Measurements from ENCODE around the gene SLC16A3.
"Not testable (repeated sequence)": the region's sequence is repeated elsewhere in the genome, so short reads cannot be mapped to it uniquely, and the experiment has no call there.

SLC16A3 gene

DNA sequence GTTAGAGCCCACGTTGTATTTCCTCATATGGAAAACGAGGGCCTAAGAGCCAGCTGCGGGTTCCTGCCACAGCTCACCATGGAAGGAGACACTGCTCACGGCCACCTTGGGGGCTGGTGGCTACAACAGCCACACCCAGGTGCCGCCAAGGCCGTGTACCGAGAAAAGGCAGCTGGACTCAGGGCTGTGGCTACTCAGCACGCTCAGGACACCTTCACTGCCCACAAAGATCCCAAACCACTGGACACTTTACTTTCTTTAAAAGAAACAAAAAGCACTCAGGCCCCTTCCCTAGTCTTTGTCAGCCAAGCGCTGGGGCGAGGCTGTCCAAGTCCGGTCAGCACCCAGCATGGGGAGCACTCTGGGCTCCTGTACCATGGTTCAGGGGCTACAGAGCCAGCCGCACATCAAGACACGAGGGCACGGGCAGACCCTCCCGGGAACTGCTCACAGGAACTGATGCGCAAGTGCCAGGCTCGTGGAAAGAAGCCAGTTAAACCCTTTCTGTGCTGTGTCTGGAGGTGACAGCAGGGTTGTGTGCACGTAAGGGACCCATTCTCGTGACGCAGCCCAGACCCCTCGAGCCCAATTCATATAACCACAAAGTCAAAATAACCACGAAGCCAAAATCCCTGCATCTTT, 18.5 kb downstream of the SLC16A3 start:
- DNase-seq (ENCODE audit: low read depth): no peak

DNA sequence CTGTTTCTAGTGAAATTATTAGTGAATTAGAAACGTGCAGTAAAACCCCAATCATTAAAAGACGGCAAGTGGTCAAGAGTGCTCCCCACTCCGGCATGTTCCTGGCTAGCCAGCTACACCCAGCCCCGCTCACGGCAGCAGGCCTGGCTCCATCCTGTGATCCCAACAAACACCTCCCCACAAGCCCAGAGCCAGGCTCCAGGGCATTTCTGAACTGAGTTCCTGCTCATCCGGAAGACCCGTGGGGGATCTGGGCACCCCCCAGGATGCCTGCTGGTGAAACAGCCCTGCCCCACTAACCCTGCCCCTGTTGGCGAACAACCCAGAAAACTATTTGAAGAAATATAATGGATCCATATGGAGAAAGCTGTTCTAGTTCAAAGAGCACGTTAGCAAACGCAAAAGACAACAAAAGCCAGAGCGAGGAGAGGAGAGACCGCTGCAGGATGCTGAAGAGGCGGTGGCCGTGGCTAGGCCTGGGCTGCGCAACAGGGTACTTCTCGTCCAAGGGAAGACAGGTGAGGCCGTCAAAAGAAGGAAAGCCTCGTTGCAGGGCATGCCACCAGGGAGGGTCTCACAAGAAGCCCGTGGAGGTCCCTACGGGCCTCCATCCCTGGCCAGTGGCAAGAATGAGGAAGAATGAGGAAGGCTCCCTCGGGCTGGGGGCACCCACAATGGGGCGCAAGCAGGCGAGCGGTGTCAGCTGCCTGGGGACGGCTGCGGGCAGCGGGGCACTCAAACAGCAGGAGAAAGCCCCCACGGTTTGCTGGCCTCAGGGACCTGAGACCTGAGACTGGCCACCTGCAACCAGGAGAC, 19.2 kb downstream of the SLC16A3 start:
- peak; percentile 25 for DNase-seq (ENCODE audit: low read depth)

DNA sequence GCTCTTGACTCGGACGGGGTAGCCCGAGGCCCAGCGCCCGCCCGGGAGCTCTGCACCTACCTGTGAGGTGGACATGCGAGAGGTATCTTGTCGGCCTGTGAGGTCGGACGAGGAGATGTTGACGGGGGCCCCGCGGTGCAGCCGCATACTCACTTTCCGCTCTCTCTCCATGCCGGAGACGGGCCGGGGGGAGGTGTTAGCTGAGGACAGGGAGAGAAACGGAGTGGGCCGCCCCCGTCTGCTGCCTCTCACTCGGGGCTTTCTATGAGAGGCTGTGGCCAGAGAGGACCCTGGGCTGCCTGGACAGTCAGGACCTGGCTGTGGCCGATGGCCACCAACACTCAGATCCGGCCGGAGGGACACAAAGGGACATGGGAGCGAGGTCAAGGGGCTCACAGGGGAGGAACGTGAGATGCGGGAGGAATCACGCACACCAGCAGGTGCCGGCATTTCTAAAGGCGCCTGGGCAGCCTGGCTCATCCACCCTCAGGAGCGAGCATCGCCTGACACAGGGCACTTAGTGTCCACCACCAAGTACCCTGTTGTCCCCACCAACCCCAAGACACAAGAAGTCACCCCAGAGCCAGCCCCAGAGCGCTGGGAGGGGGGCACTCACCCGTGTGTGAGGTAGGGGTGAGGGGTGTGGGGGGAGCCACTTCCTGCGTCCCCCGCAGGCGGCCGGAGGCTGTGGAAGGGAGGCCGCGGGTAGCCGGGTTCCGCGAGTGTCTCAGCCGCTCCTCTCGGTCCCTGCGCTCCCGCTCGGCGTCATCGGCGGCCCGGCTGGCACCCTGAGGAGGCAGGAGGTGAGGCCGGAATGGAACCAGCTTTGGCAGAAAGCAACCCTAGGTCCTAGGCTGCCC, 20.2 kb downstream of the SLC16A3 start:
- DNase-seq (ENCODE audit: low read depth): peak; percentile 11

DNA sequence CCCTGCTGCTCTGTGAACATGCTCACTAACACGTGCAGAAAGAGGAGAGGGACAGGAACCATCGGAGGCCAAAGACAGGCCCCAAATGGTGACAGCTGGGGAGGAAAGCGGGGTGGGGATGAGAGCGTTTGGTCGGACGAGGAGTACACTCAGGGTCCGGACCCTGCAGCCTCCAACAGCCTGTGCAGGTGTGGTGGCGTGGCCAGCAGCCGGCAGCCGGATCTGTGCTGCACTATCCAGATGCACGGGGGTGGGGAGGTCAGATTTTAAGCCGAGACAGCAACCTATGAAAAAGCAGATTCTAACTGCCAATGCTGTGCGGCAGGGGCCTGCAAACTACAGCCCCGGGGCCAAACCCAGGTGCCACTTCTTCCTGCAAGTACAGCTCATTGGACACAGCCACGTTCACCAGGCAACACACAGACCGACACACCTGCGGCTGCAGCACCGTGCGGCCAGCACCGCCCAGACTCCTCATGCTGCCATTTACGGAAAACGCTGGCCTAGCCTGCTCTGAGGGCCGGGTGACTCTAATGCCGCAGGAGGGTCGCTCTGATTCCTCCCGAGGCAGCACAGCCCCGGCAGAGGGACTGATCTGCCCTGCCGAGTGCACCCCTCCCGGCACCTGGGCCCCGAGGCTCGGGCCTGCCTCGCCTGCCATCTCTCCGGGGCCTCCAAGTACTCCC, 21.2 kb downstream of the SLC16A3 start:
- peak; percentile 9 for DNase-seq (ENCODE audit: low read depth)

DNA sequence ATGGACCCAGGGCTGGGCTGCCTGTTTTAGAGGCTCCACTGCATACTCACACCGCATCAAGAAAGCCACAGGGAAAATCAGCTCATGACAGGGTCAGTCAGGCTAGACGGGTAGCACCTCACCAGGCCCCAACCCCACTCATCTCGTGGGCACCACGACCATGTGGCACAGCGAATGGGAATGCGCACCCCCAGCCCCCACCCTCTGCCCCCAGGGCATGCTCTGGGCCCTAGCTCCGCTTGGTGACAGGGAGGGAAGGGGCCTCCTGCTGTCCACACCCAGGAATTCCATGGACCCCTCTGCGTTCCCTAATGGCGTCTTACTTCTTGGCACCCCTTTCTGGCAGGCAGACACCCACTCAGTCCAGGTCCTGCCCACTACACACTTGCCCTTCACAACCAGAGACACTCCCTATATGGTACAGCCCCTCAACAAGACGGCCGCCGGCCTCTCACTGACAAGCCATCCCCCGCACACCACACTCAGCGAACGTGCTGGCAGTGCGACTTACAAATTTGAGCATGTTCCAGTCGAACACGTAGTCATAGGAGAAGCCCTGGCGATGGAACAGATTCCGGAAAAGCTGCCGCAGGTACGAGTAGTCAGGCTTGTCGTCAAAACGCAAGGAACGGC, 22.1 kb downstream of the SLC16A3 start:
- no peak for DNase-seq (ENCODE audit: low read depth)

DNA sequence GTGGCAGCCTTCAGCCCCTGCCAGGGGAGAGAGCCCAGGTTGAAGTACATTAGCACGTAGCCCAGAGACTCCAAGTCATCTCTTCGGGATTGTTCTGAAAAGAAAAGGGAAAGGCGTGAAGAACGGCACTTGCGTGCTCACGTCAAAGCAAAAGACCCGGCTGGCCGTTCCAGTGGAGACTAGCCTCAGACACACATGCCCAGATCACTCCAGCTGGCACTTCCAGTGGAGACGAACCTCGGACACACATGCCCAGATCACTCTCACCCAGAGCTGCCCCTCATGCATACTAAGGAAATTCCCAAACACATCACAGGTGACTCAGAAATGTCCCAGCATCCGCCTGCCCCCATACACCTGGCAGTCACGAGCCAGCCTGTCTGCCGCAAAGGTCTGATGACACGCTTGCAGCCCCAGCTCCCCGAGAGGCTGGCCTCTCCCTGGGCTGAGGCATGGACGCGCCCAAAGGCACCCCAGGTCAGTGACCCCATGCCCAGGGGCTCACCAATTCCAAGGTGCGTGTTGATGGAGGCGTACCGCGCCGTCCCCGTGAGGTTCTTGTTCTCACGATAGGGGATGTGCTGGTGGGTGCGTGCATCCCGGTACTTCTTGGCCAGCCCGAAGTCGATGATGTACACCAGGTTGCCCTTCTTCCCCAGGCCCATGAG, 23.8 kb downstream of the SLC16A3 start:
- no peak for DNase-seq (ENCODE audit: low read depth)

DNA sequence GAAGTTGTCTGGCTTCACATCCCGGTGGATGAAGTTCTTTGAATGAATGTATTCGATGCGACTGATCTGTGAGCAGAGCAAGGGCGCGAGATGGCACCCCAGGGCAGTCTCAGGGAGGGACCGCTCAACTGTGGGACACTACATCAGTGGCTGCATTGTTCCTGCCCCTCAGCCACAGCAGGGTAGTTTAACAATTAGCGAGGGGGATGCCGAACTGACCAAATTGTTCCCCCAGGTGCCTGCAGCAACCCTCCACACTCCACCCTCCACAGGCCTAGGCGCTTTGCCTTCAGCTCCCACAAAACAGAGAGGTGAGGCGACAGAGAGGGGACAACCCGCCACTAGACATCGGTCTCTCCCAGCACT, 24.3 kb downstream of the SLC16A3 start:
- no peak for DNase-seq (ENCODE audit: low read depth)

DNA sequence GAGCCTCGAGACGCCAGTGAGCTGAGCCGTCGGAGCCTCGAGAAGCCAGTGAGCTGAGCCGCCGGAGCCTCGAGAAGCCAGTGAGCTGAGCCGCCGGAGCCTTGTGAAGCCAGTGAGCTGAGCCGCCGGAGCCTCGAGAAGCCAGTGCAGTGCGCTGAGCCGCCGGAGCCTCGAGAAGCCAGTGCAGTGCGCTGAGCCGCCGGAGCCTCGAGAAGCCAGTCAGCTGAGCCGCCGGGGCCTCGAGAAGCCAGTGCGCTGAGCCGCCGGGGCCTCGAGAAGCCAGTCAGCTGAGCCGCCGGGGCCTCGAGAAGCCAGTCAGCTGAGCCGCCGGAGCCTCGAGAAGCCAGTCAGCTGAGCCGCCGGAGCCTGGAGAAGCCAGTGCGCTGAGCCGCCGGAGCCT, 25.3 kb downstream of the SLC16A3 start:
- not testable (repeated sequence) for DNase-seq (ENCODE audit: low read depth)

DNA sequence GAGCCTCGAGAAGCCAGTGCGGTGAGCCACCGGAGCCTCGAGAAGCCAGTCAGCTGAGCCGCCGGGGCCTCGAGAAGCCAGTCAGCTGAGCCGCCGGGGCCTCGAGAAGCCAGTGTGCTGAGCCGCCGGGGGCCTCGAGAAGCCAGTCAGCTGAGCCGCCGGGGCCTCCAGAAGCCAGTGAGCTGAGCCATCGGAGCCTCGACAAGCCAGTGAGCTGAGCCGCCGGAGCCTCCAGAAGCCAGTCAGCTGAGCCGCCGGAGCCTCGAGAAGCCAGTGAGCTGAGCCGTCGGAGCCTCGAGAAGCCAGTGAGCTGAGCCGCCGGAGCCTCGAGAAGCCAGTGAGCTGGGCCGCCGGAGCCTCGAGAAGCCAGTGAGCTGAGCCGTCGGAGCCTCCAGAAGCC, 25.9 kb downstream of the SLC16A3 start:
- not testable (repeated sequence) for DNase-seq (ENCODE audit: low read depth)

DNA sequence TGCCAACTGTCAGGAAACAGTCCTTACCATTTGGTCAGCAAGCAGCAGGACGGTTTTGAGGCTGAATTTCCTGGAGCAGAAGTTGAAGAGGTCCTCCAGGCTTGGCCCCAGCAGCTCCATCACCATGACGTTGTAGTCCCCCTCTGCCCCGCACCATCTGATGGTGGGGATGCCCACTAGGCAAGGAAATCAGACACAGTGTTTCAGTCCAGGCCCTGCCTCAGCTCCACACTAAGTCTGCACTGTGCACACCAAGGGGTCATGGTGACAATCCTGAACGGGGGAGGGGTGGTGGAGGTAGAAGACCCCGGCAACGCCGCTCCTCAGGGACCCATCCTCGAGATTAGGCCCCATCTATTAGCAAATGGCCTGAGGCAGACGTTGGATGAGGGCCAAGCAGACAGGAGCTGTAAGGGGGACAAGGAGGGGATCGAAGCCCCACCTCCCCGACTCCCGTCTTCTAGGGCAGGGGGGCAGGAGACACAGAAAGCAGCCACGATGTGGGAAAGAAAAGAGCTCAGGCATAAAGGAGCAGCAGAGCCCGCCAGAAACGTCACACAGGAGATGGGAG, 26.6 kb downstream of the SLC16A3 start:
- no peak for DNase-seq (ENCODE audit: low read depth)

DNA sequence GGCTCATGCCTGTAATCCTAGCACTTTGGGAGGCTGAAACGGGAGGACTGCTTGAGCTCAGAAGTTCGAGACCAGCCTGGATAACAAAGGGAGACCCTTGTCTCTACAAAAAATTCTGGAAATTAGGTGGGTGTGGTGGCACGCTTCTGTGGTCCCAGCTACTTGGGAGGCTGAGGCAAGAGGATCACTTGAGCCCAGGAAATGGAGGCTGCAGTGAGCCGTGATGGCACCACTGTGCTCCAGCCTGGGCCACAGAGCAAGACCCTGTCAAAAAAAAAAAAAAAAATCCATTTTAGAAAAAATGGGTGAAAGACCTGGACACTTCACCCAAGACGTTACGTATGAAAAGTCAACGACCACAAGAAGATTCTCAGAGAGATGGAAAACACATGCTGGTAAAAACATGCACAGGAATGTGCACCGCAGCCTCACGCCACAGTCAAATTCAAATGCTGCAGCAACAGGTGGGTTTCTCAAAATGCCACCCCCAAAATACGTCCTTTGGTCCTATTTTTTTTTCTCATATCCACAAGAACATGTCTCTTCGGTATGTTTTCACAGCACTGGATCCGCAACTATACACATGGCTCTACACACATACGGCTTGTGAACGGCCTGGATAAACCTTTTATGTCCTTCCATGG, 27.5 kb downstream of the SLC16A3 start:
- no peak for DNase-seq (ENCODE audit: low read depth)

DNA sequence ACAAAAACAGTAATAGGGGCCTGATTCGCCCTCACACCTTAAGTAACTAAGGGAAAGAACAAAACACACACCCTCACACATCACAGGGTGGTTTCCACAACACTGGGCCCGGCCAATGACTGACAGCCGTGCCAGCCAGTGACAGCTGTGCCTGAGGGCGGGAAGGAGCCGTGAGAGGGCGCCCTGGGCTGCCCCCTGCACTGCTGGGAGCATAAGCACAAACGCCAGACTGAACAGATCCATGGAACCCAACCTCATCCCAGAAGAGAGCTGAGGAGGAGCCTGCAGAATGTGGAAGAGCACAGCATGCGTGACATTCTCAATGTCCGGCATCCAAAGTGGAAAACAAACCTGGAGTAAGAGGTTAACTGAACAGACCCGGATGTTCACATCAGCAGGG, 28.6 kb downstream of the SLC16A3 start:
- DNase-seq (ENCODE audit: low read depth): peak; percentile 35

DNA sequence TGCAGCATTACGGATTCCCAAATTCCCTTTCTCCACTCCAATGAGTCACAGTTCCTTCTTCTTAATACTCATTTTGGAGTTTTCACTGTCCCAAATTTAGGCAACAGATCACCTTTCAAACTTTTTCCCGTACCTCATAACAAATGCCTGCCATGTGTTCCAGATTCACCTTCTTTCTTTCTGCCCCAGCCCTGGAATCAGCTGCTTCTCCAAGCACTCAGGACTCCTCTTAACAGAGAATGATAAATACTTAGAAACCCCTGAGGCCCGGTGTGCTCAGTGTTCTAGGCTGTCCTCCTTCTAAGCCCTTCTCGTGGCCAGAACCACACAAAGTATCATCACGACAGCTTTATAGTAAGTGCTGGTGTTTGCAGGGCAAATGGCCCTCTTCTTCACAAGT, 29.7 kb downstream of the SLC16A3 start:
- no peak for DNase-seq (ENCODE audit: low read depth)

DNA sequence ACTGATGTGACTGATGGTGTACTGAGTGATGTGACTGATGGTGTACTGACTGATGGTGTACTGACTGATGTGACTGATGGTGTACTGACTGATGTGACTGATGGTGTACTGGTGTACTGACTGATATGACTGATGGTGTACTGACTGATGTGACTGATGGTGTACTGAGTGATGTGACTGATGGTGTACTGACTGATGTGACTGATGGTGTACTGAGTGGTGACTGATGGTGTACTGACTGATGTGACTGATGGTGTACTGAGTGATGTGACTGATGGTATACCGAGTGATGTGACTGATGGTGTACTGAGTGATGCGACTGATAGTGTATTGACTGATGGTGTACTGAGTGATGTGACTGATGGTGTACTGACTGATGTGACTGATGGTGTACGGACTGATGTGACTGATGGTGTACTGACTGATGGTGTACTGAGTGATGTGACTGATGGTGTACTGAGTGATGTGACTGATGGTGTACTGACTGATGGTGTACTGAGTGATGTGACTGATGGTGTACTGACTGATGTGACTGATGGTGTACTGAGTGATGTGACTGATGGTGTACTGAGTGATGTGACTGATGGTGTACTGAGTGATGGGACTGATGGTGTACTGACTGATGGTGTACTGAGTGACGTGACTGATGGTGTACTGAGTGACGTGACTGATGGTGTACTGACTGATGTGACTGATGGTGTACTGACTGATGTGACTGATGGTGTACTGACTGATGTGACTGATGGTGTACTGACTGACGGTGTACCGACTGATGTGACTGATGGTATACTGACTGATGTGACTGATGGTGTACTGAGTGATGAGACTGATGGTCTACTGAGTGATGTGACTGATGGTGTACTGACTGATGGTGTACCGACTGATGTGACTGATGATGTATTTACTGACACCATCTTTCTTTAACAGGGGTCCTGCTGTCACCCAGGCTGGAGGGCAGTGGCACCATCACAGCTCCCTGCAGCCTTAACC, 31.4 kb downstream of the SLC16A3 start:
- DNase-seq (ENCODE audit: low read depth): not testable (repeated sequence)

DNA sequence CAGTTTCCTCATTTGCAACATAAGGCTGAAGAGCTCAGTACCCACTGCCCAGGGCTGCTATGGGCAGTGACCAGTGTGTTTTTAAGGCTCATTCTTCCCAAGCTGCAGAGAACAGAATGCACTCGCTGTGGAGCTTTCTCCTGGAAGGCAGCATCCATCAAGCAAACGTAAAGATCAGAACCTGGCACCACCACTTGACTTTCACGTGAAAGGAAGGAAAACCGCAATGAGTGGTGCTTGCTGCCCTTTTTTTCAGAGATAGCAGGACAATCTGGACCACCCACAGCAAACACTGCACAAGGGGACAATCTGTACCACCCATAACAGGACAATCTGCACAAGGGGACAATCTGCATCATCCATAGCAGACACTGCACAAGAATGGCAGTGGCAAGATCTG, 33.5 kb downstream of the SLC16A3 start:
- DNase-seq (ENCODE audit: low read depth): no peak

DNA sequence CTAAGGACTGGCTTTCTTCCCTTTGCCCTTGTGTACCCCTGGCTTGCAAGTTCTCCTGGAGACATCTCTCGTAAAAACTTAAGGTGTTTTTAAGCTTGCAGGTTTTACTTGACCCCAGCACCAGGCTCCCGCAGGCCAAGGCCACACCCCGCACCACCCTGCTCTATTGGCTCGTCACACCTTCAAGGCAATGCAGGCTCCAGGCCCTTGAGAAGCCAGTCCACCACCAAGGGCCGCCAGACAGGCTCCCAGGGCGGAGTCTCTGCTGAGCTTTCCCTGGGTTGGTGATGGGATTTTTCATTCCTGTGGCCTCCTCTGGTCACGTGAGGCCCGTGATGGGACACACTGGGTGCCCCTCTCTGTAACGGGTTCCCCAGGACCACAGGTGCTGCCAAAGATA, 34.8 kb downstream of the SLC16A3 start:
- DNase-seq (ENCODE audit: low read depth): no peak

DNA sequence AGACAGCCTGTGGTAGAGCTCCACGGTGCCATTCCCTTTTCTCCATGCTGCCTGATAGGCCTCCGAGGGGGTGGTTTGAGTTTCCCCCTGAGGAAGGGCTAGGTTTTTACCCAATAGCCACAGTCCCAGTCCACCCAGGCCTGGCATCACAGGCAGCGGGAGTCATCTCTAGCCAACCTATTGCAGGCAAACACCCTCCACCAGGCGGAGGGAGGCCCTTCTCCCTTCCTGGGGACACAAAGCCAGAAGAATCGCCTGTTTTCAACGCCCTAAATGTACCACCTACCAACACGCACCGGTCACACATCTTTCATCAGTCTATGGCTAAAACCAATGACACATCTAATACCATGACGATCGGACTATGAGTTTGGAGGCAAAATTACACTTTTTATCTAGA, 37.3 kb downstream of the SLC16A3 start:
- no peak for DNase-seq (ENCODE audit: low read depth)

DNA sequence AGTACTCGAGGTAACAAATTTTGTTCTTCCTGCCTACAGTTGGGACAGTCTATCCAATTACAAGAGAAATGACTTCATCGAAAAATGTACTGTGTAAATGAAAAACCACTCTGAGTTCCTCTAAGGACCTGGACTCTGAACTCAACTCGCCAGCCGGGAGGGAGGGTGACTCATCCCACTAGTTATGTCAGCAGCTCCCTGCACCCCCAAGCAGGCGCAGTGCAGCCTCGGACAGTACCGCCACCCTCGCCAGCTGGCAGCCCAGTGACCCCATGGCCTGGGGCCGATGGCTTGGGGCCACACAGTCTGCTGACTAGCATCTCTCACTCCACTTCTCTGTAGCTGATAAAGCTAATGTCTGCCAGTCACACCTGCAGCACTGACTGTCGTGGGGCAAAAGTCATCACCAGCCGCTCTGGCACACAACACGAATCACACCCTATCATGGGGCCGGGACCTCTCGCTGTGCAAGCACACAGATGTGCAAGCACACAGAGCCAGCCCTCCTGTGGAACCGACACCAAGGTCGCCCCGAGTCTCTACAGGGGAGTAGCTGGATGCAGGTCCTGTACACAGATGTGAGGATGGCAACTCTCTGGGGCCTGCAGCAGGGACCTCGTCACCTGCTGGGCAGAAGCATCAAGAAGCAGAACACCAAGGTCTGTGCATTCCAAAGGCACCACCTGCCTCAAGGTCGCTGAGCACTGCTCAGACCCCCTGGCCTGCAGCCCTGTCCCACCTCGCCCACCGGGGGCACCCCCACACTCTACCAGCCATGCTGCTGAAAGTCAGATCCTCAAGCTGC, 38.9 kb downstream of the SLC16A3 start:
- peak; percentile 97 for DNase-seq (ENCODE audit: low read depth)
